B cell (primary cell): ENCODE data around the gene MGA.

Source experiments
- CTCF ChIP-seq: fragments of 200-600 bp; IDR thresholded peaks from one replicate; pipeline ENCODE4 v1.8.0; 2022; ENCODE audit warnings: antibody characterized with exemption, mild to moderate bottlenecking
- EZH2 ChIP-seq: IDR thresholded peaks from 2 replicates; pipeline ENCODE4 v1.6.1; 2012; ENCODE audit warnings: borderline replicate concordance, low read depth, mild to moderate bottlenecking, moderate library complexity, low read length; ENCODE audit not compliant: insufficient read depth, poor library complexity, severe bottlenecking

DNA sequence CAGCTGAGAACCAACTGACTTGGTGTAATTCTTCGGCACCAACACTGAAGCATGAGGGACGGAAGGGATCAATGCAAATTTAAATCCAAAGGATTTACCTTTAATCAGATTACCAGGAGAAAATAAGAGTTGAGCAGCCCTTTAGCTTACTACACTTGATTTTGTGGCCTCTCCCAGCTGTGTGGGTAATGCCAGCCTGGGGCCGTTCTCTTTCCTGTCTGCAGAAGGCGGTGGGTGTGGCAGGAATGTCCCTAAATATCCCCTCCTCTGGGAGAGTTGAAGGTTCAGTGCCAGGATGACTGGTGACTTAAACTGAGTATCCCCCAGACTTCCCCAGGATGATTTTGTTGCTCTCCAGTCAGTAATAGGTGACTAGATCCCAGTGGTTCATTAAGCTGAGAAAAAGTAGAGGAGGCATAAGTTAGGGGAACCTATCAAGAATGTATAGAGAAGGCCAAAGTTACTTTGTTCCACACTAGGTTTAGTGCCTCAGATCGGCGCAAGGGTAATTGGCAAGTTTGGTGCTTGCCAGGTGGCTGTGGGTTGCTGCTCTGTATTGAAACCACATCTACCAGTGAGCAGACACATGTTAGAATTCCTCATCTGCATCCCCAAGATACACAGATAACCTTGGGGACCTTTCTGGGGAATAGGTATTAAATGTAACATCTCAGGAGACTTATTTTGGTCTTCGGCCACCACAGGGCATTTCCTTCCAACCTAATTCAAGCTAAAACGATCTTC lies 137.2 kb downstream of the MGA start:
- TF ChIP-seq CTCF (no peak), EZH2 (no peak)
